ENCODE measurements around the gene DENND1A. TPM values are rescaled to one million over a fixed set of nuclear protein-coding genes. Genes with fewer than 3 reads are reported as not detected.

DENND1A gene
- total and polyA plus RNA-seq, 4 donors, result 7.9 to 22.0 (median 13.9) TPM

- Histone ChIP-seq H3K9me3 (ENCODE audit: control insufficient read depth in 4 of 4, low read length in 3 of 4) (peaks cover 0 to 4% (median 0%) of the 10 kb centered on the region in 4 donors), H3K27me3 (ENCODE audit: control insufficient read depth in 4 of 4, insufficient read depth in 4 of 4, low read length in 3 of 4) (no peaks in the 10 kb centered on the region), H3K4me1 (ENCODE audit: control insufficient read depth in 4 of 4, insufficient read depth in 4 of 4, low read length in 3 of 4) (no peaks in the 10 kb centered on the region), H3K36me3 (ENCODE audit: control insufficient read depth in 4 of 4, insufficient read depth in 3 of 4, low read depth in 1 of 4, low read length in 3 of 4) (peaks cover 0 to 3% (median under 1%) of the 10 kb centered on the region in 4 donors), H3K27ac (ENCODE audit: low read depth in 1 of 2, low read length in 2 of 2) (no peak overlapping the region), H3K4me3 (ENCODE audit: low read depth in 1 of 3, low read length in 3 of 3) (no peak overlapping the region), H3K9ac (ENCODE audit: low read depth in 1 of 2, low read length in 2 of 2) (no peak overlapping the region)
- DNase-seq (ENCODE audit: low spot score), result no peak
- TF ChIP-seq GABPA (IDR thresholded peaks at IDR 0.05 in 1 of 2, conservative IDR thresholded peaks at IDR 0.05 in 1 of 2), result no peak
- TF ChIP-seq CTCF (IDR thresholded peaks at IDR 0.05; ENCODE audit: low read depth, low read length, missing input control), result no peak
- no peak for TF ChIP-seq ATF3 (IDR thresholded peaks at IDR 0.05)
- 83% methylated on average over 2 of the region's 2 CpGs for WGBS
These were observed 232.2 kb downstream of the DENND1A start for GRCh38 chr9:123697686-123698085.

GRCh38 chr9:123696476-123696875 is 233.4 kb downstream of the DENND1A start:
- no peak for DNase-seq (ENCODE audit: low spot score)
- Histone ChIP-seq H3K36me3 (ENCODE audit: control insufficient read depth in 4 of 4, insufficient read depth in 3 of 4, low read depth in 1 of 4, low read length in 3 of 4) (peaks cover 0 to 6% (median 3%) of the 10 kb centered on the region in 4 donors), H3K27me3 (ENCODE audit: control insufficient read depth in 4 of 4, insufficient read depth in 4 of 4, low read length in 3 of 4) (no peaks in the 10 kb centered on the region), H3K9ac (ENCODE audit: low read depth in 1 of 2, low read length in 2 of 2) (no peak overlapping the region), H3K4me1 (ENCODE audit: control insufficient read depth in 4 of 4, insufficient read depth in 4 of 4, low read length in 3 of 4) (no peaks in the 10 kb centered on the region), H3K4me3 (ENCODE audit: low read depth in 1 of 3, low read length in 3 of 3) (no peak overlapping the region), H3K9me3 (ENCODE audit: control insufficient read depth in 4 of 4, low read length in 3 of 4) (no peaks in the 10 kb centered on the region), H3K27ac (ENCODE audit: low read depth in 1 of 2, low read length in 2 of 2) (no peak overlapping the region)
- 89% methylated on average over 4 of the region's 4 CpGs for WGBS
- TF ChIP-seq GABPA (IDR thresholded peaks at IDR 0.05 in 1 of 2, conservative IDR thresholded peaks at IDR 0.05 in 1 of 2) (no peak), RXRA (IDR thresholded peaks at IDR 0.05) (no peak), ATF3 (IDR thresholded peaks at IDR 0.05) (no peak), FOXA2 (IDR thresholded peaks at IDR 0.05) (no peak), RAD21 (IDR thresholded peaks at IDR 0.05) (no peak), MAX (IDR thresholded peaks at IDR 0.05) (no peak), HNF4G (IDR thresholded peaks at IDR 0.05) (no peak), SP1 (IDR thresholded peaks at IDR 0.05) (no peak), FOXA1 (IDR thresholded peaks at IDR 0.05) (no peak), CTCF (IDR thresholded peaks at IDR 0.05; ENCODE audit: low read depth, low read length, missing input control) (no peak), ZBTB33 (IDR thresholded peaks at IDR 0.05) (no peak), JUND (IDR thresholded peaks at IDR 0.05) (no peak), TAF1 (conservative IDR thresholded peaks at IDR 0.05) (no peak), NR2F2 (IDR thresholded peaks at IDR 0.05) (no peak), YY1 (IDR thresholded peaks at IDR 0.05) (no peak), EGR1 (IDR thresholded peaks at IDR 0.05; ENCODE audit: low read depth in 2 of 2) (no peak), HNF4A (conservative IDR thresholded peaks at IDR 0.05) (no peak), REST (IDR thresholded peaks at IDR 0.05) (no peak)
